Stimulated activated naive CD4-positive, alpha-beta T cell treated with Interleukin-2 at 50 U/mL for 16 hours (primary cell): ENCODE measurements around the gene CNNM3.

ENCODE experiments used
- DNase-seq: peaks from one replicate; lab custom pipeline; 2025; lab: John Stamatoyannopoulos, UW

Gene CNNM3

GRCh38 chr2:96864343-96865091 is 48.4 kb downstream of the CNNM3 start:
- DNase-seq: no peak

- DNase-seq: no peak
Measured at GRCh38 chr2:96865654-96866053, 49.6 kb downstream of the CNNM3 start.

- DNase-seq: no peak
Measured at GRCh38 chr2:96866149-96866548, 50.1 kb downstream of the CNNM3 start.

GRCh38 chr2:96866586-96866985 is 50.5 kb downstream of the CNNM3 start:
- DNase-seq: no peak

GRCh38 chr2:96866986-96867755 is 51.1 kb downstream of the CNNM3 start:
- DNase-seq: no peak

GRCh38 chr2:96867756-96868554 is 51.9 kb downstream of the CNNM3 start:
- peak; percentile 44 for DNase-seq

GRCh38 chr2:96868555-96869280 is 52.6 kb downstream of the CNNM3 start:
- peak; percentile 58 for DNase-seq

GRCh38 chr2:96869281-96869821 is 53.3 kb downstream of the CNNM3 start:
- no peak for DNase-seq

- DNase-seq: peak; percentile 51
Measured at GRCh38 chr2:96869822-96870625, 54.0 kb downstream of the CNNM3 start, which contains the start of gene SEMA4C. SEMA4C (minus strand) TSS chr2:96870080; CDS start chr2:96867886, 2,194 bp downstream.

GRCh38 chr2:96870626-96871255 is 54.7 kb downstream of the CNNM3 start:
- DNase-seq: peak; percentile 53

- DNase-seq: no peak
Measured at GRCh38 chr2:96872591-96873349, 56.7 kb downstream of the CNNM3 start.

- DNase-seq: no peak
Measured at GRCh38 chr2:96873651-96874096, 57.6 kb downstream of the CNNM3 start.

- no peak for DNase-seq
Measured at GRCh38 chr2:96874198-96874831, 58.2 kb downstream of the CNNM3 start.

GRCh38 chr2:96875498-96876268 is 59.6 kb downstream of the CNNM3 start:
- DNase-seq: no peak

- DNase-seq: no peak
Measured at GRCh38 chr2:96876269-96877041, 60.4 kb downstream of the CNNM3 start.

GRCh38 chr2:96877042-96877451 is 61.0 kb downstream of the CNNM3 start:
- DNase-seq: no peak

GRCh38 chr2:96877631-96878092 is 61.6 kb downstream of the CNNM3 start:
- no peak for DNase-seq
